Brain microvascular endothelial cell (primary cell): ENCODE data around the gene OLFM1.

Experiments used
- DNase-seq: peaks from one replicate; pipeline ENCODE4 v3.0.0-alpha.2; 2020
- H3K27ac ChIP-seq: fragments of 250-450 bp; sonication (Bioruptor Pico); 2 replicates; pipeline ENCODE4 v1.5.1; 2020; ENCODE audit warnings: mild to moderate bottlenecking, moderate library complexity
- H3K27me3 ChIP-seq: fragments of 250-450 bp; sonication (Bioruptor Pico); replicated peaks from 2 replicates; pipeline ENCODE4 v1.5.1; 2020; ENCODE audit warnings: mild to moderate bottlenecking
- H3K36me3 ChIP-seq: fragments of 250-450 bp; sonication (Bioruptor Pico); replicated peaks from 2 replicates; pipeline ENCODE4 v1.5.1; 2020; ENCODE audit warnings: mild to moderate bottlenecking
- H3K4me3 ChIP-seq: 2 replicates; pipeline ENCODE4 v1.5.1; 2011; ENCODE audit warnings: low read depth, mild to moderate bottlenecking, control low read depth, low read length, moderate library complexity
- CTCF ChIP-seq: IDR thresholded peaks from 2 replicates; pipeline ENCODE4 v1.5.1; 2011; ENCODE audit warnings: low read depth, mild to moderate bottlenecking, moderate library complexity, low read length, control low read depth, inconsistent platforms; ENCODE audit errors: missing control alignments
- in situ Hi-C: cut with HindIII; loops from 2 replicates; pipeline ENCODE4 v1.10.0; 2017; ENCODE audit warnings: low sequenced_read_pairs, low pct_ligation_motif_present

Gene OLFM1

GRCh38 chr9:135084262-135084661 lies 3.2 kb upstream of the OLFM1 start:
- no peak overlapping the region for H3K4me3 ChIP-seq
- no peak for TF ChIP-seq CTCF
- H3K36me3 ChIP-seq: no peaks in the 10 kb centered on the region
- no peak overlapping the region for H3K27ac ChIP-seq
- in situ Hi-C loops: no loop called here
- no peak for DNase-seq
- H3K27me3 ChIP-seq: peaks cover 26% of the 10 kb centered on the region

DNA sequence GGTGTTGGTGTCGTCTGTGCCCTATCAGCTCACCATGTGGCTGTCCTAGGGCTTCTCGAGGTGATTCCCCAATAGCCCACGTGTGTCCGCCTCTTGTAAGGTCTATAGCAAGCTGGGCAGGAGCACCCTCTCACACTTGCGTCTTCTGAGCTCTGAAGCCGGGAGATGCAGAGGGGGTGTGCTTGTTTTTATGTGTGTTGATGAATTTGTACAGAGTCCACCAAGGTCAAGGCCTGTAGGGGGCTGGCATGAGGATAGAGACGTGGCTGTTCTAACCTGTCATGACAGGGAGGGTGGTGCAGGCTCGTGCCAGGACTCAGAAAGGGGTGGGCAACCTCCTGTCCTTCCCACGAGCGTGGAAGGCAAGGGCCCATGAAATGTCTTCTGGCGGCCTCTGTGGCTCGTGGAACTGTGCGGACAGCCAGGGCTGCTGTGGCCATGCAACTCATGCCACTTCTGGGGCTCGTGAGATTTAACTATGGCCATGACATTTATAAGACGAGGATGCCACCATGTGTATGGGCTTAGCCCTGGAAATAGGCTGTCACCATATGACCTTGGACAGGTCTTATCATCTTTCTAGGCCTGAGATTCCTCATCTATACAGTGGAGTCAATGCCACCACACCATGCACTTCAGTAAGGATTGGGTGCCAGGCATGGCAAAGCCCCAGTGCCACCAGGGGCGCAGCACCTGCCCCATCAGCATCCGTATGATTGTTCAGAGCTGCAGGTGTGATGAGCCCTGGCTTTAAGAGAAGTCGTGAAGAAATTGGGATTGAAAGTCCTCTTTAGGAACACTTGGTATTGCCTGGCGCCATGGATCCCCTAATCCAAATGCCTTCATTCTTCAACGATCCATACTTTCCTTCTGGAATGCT lies 2.3 kb upstream of the OLFM1 start:
- peaks cover 33% of the 10 kb centered on the region for H3K27me3 ChIP-seq
- in situ Hi-C loops: no loop called here
- DNase-seq: no peak
- H3K36me3 ChIP-seq: no peaks in the 10 kb centered on the region
- H3K27ac ChIP-seq: no peak overlapping the region
- no peak for TF ChIP-seq CTCF
- H3K4me3 ChIP-seq: no peak overlapping the region

DNA sequence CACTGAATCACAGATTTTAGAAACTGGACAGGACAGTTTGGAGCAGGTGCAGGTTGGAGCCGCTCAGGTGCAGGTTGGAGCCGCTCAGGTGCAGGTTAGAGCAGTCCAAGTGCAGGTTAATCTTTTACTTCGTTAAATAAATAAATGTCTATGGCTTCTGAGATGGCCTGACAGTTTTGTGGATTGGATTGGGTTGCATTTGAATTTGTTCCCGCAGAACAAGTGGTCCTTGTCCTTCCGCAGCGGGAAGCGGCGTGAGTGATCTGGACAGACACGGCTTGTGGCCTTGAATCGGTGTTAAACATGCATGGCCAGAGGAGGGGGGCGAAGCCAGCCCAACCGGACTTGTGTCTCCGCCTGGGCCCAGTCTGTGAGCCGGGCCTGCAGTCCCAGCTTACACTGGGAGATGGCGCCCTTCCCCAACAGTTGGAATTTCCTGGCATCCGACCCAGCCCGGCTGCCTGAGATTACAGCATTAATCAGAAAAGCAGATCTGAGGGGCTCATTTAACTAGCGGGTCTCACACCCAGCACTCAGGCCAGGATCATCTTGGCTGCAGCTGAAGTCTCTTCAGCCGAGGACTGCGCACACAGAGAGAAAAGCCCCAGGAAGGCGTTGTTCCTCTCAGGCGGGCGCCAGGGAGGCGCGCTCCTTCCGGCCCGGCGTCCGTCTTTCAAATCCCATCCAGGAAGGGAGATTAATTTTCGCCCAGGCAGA lies 1.5 kb upstream of the OLFM1 start:
- TF ChIP-seq CTCF: peak; percentile 89
- Histone ChIP-seq H3K27ac (no peak overlapping the region), H3K27me3 (peaks cover 33% of the 10 kb centered on the region), H3K4me3 (no peak overlapping the region), H3K36me3 (no peaks in the 10 kb centered on the region)
- in situ Hi-C loops: no loop called here
- peak; percentile 52 for DNase-seq

DNA sequence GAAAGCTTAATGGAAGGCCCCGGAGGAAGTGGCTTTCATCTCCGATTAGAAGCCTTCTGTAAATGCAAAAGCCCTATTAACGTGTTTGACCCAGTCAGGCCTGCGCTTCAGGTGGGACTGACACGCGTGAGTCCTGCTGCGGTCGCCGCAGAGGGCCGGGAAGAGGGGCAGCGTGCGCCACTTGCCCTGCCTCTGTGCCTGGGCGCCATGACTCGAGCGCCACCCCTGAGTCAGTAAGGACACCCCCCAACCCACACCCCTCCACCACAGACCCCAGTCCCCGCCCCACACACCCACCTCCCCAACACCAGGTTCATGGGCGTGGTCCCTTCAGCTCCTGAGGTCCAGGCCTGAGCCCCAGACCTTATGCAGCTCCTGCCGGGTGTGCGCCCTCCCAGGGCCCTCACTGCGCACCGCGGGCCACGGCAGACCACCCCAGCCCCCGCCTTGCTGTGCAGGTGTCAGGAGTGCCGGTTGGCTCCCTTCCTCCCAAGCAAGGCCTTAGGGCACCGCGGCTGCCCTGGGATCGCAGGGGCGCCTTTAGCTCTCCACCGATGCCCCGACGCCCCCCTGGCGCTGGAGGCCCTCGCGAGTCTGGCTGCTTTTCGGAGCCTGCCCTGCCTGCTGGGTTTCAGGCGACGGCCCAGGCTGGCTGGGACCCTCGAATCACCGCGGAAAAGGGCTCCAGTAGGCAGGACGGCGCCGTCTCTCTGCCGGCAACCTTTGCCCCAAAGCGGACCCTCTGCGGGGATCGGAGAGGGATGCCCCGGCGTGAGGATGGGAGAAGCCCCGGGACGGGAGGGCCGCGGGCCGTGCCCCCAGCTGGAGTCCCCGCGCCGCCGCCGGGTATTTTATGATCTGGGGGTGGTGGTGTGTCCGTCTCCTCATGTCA lies 625 bp upstream of the OLFM1 start:
- no peak overlapping the region for H3K27ac ChIP-seq
- TF ChIP-seq CTCF: no peak
- DNase-seq: no peak
- H3K4me3 ChIP-seq: no peak overlapping the region
- peaks cover 33% of the 10 kb centered on the region for H3K27me3 ChIP-seq
- H3K36me3 ChIP-seq: no peaks in the 10 kb centered on the region
- in situ Hi-C loops: no loop called here

DNA sequence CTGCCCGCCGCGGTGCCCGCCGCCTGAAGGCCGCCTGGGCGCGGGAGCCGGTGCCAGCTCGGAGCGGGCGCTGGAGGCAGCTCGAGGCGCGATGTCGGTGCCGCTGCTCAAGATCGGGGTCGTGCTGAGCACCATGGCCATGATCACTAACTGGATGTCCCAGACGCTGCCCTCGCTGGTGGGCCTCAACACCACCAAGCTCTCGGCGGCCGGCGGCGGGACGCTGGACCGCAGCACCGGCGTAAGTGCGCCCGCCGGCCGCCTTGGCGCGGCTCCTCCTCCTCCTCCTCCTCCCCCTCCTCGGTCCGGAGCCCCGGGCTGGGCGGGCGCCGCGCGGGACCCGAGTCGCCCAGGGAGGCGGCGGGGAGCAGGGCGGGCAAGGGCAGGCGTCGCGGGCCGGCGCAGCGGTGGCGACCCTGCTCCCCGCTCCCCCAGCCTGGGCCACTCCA lies 455 bp downstream of the OLFM1 start:
- Histone ChIP-seq H3K4me3 (no peak overlapping the region), H3K36me3 (no peaks in the 10 kb centered on the region), H3K27me3 (peaks cover 33% of the 10 kb centered on the region), H3K27ac (no peak overlapping the region)
- no peak for DNase-seq
- no peak for TF ChIP-seq CTCF
- in situ Hi-C loops: no loop called here
